Measurements from ENCODE around the gene POSTN.

GRCh38 chr13:37645181-37645740, 46.7 kb upstream of the POSTN start:
- TF ChIP-seq POLR2A (IDR thresholded peaks at IDR 0.05) (no peak), CTCF (IDR thresholded peaks at IDR 0.05) (no peak)
